ENCODE data around the gene SERPINB6. TPM values are rescaled to one million over a fixed set of nuclear protein-coding genes. Genes with fewer than 3 reads are reported as not detected.

The SERPINB6 gene
- total and polyA plus RNA-seq, 9 of the 15 experiments (the other 6 are each of a cell fraction or from before 2014, with no cell fraction given), result 86.6 to 211 (median 143) TPM

DNA sequence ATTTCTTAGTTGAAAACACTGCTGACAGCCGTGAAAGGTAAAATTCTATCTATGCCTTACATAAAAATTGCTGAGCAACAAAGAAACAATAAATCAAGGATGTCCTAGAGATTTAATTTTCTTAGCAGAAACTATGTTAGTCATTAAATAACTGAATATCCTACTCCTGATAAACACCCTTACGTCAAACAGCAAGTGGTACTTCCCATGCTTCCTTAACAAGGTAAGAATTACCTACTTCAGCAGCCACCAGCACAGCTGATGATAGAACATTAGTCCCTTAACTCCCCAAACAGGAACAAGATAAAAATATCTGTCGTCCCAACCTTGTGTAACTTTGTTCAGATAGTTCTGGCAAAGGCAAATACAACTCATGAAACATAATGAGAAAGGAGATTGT is 8.7 kb downstream of the SERPINB6 start (continued):
- TF ChIP-seq HNRNPH1 (optimal IDR thresholded peaks at IDR 0.05; ENCODE audit: low read depth, low read length), result no peak
- TF ChIP-seq MEF2A (IDR thresholded peaks at IDR 0.05; ENCODE audit: control insufficient read depth, low read depth, low read length), result no peak
- peak in 1 of 2 experiments; percentile 50; a peak in 1 of 4 replicates for TF ChIP-seq TBL1XR1 (IDR thresholded peaks at IDR 0.05; ENCODE audit: low read length in 2 of 2)
- TF ChIP-seq, protein P1, sequence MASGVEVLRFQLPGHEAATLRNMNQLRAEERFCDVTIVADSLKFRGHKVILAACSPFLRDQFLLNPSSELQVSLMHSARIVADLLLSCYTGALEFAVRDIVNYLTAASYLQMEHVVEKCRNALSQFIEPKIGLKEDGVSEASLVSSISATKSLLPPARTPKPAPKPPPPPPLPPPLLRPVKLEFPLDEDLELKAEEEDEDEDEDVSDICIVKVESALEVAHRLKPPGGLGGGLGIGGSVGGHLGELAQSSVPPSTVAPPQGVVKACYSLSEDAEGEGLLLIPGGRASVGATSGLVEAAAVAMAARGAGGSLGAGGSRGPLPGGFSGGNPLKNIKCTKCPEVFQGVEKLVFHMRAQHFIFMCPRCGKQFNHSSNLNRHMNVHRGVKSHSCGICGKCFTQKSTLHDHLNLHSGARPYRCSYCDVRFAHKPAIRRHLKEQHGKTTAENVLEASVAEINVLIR (CRISPR knock-in tag; IDR thresholded peaks at IDR 0.05), result no peak
- TF ChIP-seq MTA3 (IDR thresholded peaks at IDR 0.05; ENCODE audit: borderline replicate concordance), result 0 out of 2 replicates have a peak, but pooled peaks have one; percentile 19
- TF ChIP-seq CCNT2 (IDR thresholded peaks at IDR 0.05; ENCODE audit: borderline replicate concordance, extremely low read depth, insufficient read length, low read depth, low read length), result no peak
- 0 out of 4 replicates have a peak, but pooled peaks of 1 of the 2 experiments have one; percentile 13 for TF ChIP-seq FOXK2 (conservative IDR thresholded peaks at IDR 0.05 in 1 of 2, IDR thresholded peaks at IDR 0.05 in 1 of 2; ENCODE audit: low read depth in 2 of 2)
- no peak for TF ChIP-seq FOXA1 (IDR thresholded peaks at IDR 0.05; ENCODE audit: borderline replicate concordance)
- TF ChIP-seq, protein P2, sequence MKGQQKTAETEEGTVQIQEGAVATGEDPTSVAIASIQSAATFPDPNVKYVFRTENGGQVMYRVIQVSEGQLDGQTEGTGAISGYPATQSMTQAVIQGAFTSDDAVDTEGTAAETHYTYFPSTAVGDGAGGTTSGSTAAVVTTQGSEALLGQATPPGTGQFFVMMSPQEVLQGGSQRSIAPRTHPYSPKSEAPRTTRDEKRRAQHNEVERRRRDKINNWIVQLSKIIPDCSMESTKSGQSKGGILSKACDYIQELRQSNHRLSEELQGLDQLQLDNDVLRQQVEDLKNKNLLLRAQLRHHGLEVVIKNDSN (CRISPR knock-in tag; IDR thresholded peaks at IDR 0.05), result no peak
- TF ChIP-seq ZFP1 (CRISPR knock-in tag; IDR thresholded peaks at IDR 0.05), result no peak
- no peak for TF ChIP-seq HDGF (IDR thresholded peaks at IDR 0.05)
- TF ChIP-seq ZNF124 (CRISPR knock-in tag; IDR thresholded peaks at IDR 0.05), result no peak
- TF ChIP-seq RBBP5 (IDR thresholded peaks at IDR 0.05; ENCODE audit: borderline replicate concordance, insufficient read depth, low read length, poor library complexity, severe bottlenecking), result no peak
- TF ChIP-seq NCOA1 (IDR thresholded peaks at IDR 0.05; ENCODE audit: low read depth), result no peak; the same call in 1 of the 2 replicates
- peak; percentile 84 for TF ChIP-seq TEAD4 (IDR thresholded peaks at IDR 0.05; ENCODE audit: low read length)
- no peak for TF ChIP-seq TEAD4 (CRISPR knock-in tag; IDR thresholded peaks at IDR 0.05; ENCODE audit: borderline replicate concordance)
- no peak for TF ChIP-seq ZNF224 (CRISPR knock-in tag; IDR thresholded peaks at IDR 0.05)
- no peak for TF ChIP-seq ZFPM2 (CRISPR knock-in tag; IDR thresholded peaks at IDR 0.05)
- no peak for TF ChIP-seq GABPB1 (CRISPR knock-in tag; IDR thresholded peaks at IDR 0.05)
- TF ChIP-seq ZNF589 (CRISPR knock-in tag; IDR thresholded peaks at IDR 0.05; ENCODE audit: low read depth), result no peak
- no peak for TF ChIP-seq GTF2F1 (IDR thresholded peaks at IDR 0.05; ENCODE audit: low read depth, low read length)
- TF ChIP-seq BCL6 (CRISPR knock-in tag; IDR thresholded peaks at IDR 0.05), result no peak
- TF ChIP-seq NFE2 (IDR thresholded peaks at IDR 0.05; ENCODE audit: low read depth), result peak; percentile 16; the same call in 1 of the 2 replicates
- TF ChIP-seq ZC3H4 (CRISPR knock-in tag; IDR thresholded peaks at IDR 0.05; ENCODE audit: borderline replicate concordance), result no peak
- peak; percentile 48; the same call in 1 of the 2 replicates for TF ChIP-seq SMARCE1 (IDR thresholded peaks at IDR 0.05)
- TF ChIP-seq, protein P3, sequence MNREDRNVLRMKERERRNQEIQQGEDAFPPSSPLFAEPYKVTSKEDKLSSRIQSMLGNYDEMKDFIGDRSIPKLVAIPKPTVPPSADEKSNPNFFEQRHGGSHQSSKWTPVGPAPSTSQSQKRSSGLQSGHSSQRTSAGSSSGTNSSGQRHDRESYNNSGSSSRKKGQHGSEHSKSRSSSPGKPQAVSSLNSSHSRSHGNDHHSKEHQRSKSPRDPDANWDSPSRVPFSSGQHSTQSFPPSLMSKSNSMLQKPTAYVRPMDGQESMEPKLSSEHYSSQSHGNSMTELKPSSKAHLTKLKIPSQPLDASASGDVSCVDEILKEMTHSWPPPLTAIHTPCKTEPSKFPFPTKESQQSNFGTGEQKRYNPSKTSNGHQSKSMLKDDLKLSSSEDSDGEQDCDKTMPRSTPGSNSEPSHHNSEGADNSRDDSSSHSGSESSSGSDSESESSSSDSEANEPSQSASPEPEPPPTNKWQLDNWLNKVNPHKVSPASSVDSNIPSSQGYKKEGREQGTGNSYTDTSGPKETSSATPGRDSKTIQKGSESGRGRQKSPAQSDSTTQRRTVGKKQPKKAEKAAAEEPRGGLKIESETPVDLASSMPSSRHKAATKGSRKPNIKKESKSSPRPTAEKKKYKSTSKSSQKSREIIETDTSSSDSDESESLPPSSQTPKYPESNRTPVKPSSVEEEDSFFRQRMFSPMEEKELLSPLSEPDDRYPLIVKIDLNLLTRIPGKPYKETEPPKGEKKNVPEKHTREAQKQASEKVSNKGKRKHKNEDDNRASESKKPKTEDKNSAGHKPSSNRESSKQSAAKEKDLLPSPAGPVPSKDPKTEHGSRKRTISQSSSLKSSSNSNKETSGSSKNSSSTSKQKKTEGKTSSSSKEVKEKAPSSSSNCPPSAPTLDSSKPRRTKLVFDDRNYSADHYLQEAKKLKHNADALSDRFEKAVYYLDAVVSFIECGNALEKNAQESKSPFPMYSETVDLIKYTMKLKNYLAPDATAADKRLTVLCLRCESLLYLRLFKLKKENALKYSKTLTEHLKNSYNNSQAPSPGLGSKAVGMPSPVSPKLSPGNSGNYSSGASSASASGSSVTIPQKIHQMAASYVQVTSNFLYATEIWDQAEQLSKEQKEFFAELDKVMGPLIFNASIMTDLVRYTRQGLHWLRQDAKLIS (CRISPR knock-in tag; IDR thresholded peaks at IDR 0.05), result no peak
- no peak for TF ChIP-seq OTX1 (CRISPR knock-in tag; IDR thresholded peaks at IDR 0.05)

Measured in K562 (cell line).